ENCODE data around the gene ACP2.

Gene ACP2

GRCh38 chr11:47268448-47269001 is 19.9 kb upstream of the ACP2 start:
- DNase-seq = peak; percentile 8

- DNase-seq = no peak
Observed at GRCh38 chr11:47267876-47268275, 19.3 kb upstream of the ACP2 start.

GRCh38 chr11:47264521-47264920 is 15.9 kb upstream of the ACP2 start:
- DNase-seq = no peak

GRCh38 chr11:47264119-47264518 is 15.5 kb upstream of the ACP2 start:
- no peak for DNase-seq

- DNase-seq = no peak
Observed at GRCh38 chr11:47261291-47261800, 12.7 kb upstream of the ACP2 start.

GRCh38 chr11:47260366-47260765 is 11.8 kb upstream of the ACP2 start:
- no peak for DNase-seq

- DNase-seq = peak; percentile 6
Observed at GRCh38 chr11:47259232-47259977, 10.8 kb upstream of the ACP2 start.

GRCh38 chr11:47258317-47258902 is 9.8 kb upstream of the ACP2 start:
- DNase-seq = no peak

- peak; percentile 45 for DNase-seq
Observed at GRCh38 chr11:47257517-47258316, 9.1 kb upstream of the ACP2 start, which contains the start of gene NR1H3. TSS of gene NR1H3 (plus strand) at chr11:47257996. CDS start at chr11:47259217, 1,221 bp downstream.

GRCh38 chr11:47257177-47257516 is 8.5 kb upstream of the ACP2 start:
- no peak for DNase-seq

GRCh38 chr11:47256374-47256773 is 7.8 kb upstream of the ACP2 start:
- DNase-seq = no peak

- DNase-seq = no peak
Observed at GRCh38 chr11:47254386-47254785, 5.8 kb upstream of the ACP2 start.

- DNase-seq = no peak
Observed at GRCh38 chr11:47253660-47254059, 5.0 kb upstream of the ACP2 start.

- no peak for DNase-seq
Observed at GRCh38 chr11:47251751-47252150, 3.1 kb upstream of the ACP2 start.

GRCh38 chr11:47249378-47249715 is 733 bp upstream of the ACP2 start:
- no peak for DNase-seq

GRCh38 chr11:47248304-47248663 is 330 bp downstream of the ACP2 start:
- no peak for DNase-seq

- DNase-seq = no peak
Observed at GRCh38 chr11:47247502-47247901, 1.1 kb downstream of the ACP2 start.

GRCh38 chr11:47245611-47246357 is 2.8 kb downstream of the ACP2 start:
- no peak for DNase-seq

GRCh38 chr11:47244448-47245350 is 3.9 kb downstream of the ACP2 start:
- no peak for DNase-seq

GRCh38 chr11:47243454-47243853 is 5.2 kb downstream of the ACP2 start:
- no peak for DNase-seq

- no peak for DNase-seq
Observed at GRCh38 chr11:47242596-47243192, 5.9 kb downstream of the ACP2 start.

Measured in SHP77 treated with DMSO at 0.1 percent for 48 hours (cell line).